Measurements from ENCODE around the gene UBA52. TPM values are rescaled to one million over a fixed set of nuclear protein-coding genes. Genes with fewer than 3 reads are reported as not detected.
"Not testable (repeated sequence)": the region's sequence is repeated elsewhere in the genome, so short reads cannot be mapped to it uniquely, and the experiment has no call there.

UBA52 gene
- total RNA-seq = 747 TPM

DNA sequence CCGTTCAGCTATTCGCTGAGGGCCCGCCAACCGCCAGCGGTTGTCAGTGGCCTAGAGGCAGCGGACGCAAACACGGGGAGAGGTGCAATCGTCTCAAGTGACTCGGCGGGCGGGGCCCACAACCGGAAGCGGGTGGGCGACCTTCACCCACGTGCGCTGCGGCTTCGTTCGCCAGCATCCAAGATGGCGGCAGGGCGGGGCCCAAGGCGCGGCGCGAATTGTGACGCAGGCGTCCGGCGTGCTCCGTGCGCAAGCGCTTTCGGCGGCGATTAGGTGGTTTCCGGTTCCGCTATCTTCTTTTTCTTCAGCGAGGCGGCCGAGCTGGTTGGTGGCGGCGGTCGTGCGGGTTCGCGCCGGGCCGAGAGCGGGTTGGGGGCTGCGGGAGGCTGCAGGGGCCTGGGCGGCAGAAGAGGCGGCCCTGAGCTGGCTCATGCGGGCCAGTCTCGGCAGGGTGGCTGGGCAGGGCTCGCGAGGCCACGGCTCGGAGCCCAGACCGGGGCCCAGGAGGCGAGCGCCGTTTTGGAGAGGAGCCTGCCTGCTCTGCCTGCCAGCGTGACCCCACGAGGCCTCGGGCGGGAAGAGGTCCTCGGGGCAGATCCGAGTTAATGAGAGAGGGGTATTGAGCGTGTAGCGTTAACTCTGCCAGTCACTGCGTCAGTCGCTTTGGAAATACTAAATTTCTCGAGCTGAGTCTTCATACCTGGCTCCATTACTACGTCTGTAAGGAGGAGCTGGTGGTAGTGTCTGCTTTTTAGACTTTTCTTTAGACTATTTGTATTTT, at the start of gene UBA52:
UBA52 (plus strand) TSS at position 294 of the 781 bp plus-strand sequence. CDS start 1,444 bp downstream, outside the sequence.
- Histone ChIP-seq H3K27ac (peak within 1 kb of the TSS; percentile 83), H3K36me3 (peaks cover 0 to 60% of the 10 kb centered on the region in 2 donors), H3K9me3 (no peaks in the 10 kb centered on the region), H3K4me1 (peaks cover 27% of the 10 kb centered on the region), H3K27me3 (no peaks in the 10 kb centered on the region), H3K4me3 (peak within 1 kb of the TSS; percentile 65 to 94)
- peak in 1 of 2 donors; percentile 99 for DNase-seq (ENCODE audit: extremely low spot score in 2 of 2)
- TF ChIP-seq, protein P1, sequence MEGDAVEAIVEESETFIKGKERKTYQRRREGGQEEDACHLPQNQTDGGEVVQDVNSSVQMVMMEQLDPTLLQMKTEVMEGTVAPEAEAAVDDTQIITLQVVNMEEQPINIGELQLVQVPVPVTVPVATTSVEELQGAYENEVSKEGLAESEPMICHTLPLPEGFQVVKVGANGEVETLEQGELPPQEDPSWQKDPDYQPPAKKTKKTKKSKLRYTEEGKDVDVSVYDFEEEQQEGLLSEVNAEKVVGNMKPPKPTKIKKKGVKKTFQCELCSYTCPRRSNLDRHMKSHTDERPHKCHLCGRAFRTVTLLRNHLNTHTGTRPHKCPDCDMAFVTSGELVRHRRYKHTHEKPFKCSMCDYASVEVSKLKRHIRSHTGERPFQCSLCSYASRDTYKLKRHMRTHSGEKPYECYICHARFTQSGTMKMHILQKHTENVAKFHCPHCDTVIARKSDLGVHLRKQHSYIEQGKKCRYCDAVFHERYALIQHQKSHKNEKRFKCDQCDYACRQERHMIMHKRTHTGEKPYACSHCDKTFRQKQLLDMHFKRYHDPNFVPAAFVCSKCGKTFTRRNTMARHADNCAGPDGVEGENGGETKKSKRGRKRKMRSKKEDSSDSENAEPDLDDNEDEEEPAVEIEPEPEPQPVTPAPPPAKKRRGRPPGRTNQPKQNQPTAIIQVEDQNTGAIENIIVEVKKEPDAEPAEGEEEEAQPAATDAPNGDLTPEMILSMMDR (IDR thresholded peaks at IDR 0.05) = no peak
- TF ChIP-seq POLR2A (IDR thresholded peaks at IDR 0.05) = peak in 1 of 2 donors; percentile 82
- TF ChIP-seq POLR2AphosphoS5 (IDR thresholded peaks at IDR 0.05; ENCODE audit: insufficient read depth in 1 of 2, low read depth in 1 of 2) = peak; percentile 94 to 99
- intact Hi-C loops (cut with DNase I) = no loop called here

DNA sequence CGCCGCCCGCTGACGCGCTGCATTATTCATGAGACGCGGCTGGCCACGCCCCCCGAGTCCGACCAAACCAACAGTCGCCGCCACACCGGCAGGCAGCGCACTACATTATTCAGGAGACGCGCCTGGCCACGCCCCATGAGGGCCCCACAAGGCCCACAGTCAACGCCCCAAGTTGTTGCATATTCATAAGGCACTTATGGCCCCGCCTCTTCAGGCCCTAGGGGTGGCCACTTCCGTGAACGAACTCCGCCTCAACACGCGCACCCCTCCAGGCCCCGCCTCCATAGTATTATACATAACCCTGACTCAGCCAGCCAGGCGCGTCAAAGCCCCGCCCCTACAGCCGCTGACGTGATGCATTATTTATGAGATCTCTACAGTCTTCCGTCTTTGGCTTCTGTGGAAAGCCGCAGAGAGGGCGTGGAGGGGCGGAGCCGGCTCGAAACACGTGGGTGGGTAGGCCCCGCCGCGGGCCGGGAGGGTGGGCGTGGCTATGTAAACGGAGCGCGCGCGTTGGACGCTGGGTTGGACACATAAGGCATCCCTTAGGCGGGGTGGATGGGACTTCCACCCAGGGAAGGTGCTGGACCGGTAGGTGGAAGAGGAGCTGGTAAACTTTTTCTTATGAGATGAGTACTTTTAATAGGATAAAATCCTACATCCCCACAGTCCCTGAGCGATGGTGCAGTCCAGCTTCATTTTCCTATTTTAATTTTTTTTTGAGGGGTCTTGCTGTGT, 49.4 kb upstream of the UBA52 start:
- TF ChIP-seq POLR2A (IDR thresholded peaks at IDR 0.05) = no peak
- peak; percentile 68 to 98 for TF ChIP-seq POLR2AphosphoS5 (IDR thresholded peaks at IDR 0.05; ENCODE audit: insufficient read depth in 1 of 2, low read depth in 1 of 2)
- peak overlapping the region; percentile 95 to 100 for H3K4me3 ChIP-seq
- no peaks in the 10 kb centered on the region for H3K36me3 ChIP-seq
- H3K27me3 ChIP-seq = no peaks in the 10 kb centered on the region
- DNase-seq (ENCODE audit: extremely low spot score in 2 of 2) = peak; percentile 100
- intact Hi-C loops (cut with DNase I) = loop anchor here (5.0 kb wide), 1 partner anchor 35 kb away; the partner anchor contains the start of gene KXD1
- peaks cover 35% of the 10 kb centered on the region for H3K4me1 ChIP-seq
- H3K9me3 ChIP-seq = no peaks in the 10 kb centered on the region
- peak overlapping the region; percentile 99 for H3K27ac ChIP-seq

GRCh38 chr19:18522862-18523440, 48.7 kb upstream of the UBA52 start:
- not testable (repeated sequence) for H3K9me3 ChIP-seq; H3K36me3 ChIP-seq; H3K27me3 ChIP-seq; DNase-seq (ENCODE audit: extremely low spot score in 2 of 2)
- H3K27ac ChIP-seq = peak overlapping the region; percentile 99
- intact Hi-C loops (cut with DNase I) = loop anchor here (5.0 kb wide), 1 partner anchor 34 kb away; the partner anchor contains the start of gene KXD1
- H3K4me3 ChIP-seq = peak overlapping the region in 1 of 2 donors; percentile 100
- H3K4me1 ChIP-seq = peaks cover 28% of the 10 kb centered on the region

DNA sequence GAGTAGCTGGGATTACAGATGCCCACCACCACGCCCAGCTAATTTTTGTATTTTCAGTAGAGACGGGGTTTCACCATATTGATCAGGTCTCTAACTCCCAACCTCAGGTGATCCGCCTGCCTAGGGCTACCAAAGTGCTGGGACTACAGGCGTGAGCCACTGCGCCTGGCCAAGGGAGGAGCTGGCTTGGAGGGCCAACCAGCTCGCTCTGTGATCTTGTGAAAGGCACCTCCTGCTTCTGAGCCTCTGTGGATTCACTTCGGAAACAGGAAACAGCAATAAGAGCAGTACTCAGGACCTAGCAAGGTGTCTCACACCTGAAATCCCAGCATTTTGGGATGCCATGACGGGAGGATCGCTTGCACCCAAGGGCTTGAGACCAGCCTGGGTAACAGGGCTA, 47.8 kb upstream of the UBA52 start:
- Histone ChIP-seq H3K27ac (no peak overlapping the region), H3K36me3 (no peaks in the 10 kb centered on the region), H3K9me3 (no peaks in the 10 kb centered on the region), H3K4me3 (no peak overlapping the region), H3K4me1 (peaks cover 19% of the 10 kb centered on the region), H3K27me3 (no peaks in the 10 kb centered on the region)
- intact Hi-C loops (cut with DNase I) = loop anchor here (5.0 kb wide), 1 partner anchor 33 kb away; the partner anchor contains the start of gene KXD1
- DNase-seq (ENCODE audit: extremely low spot score in 2 of 2) = no peak
- TF ChIP-seq, protein P1 (IDR thresholded peaks at IDR 0.05) = no peak
- TF ChIP-seq POLR2A (IDR thresholded peaks at IDR 0.05) (no peak), POLR2AphosphoS5 (IDR thresholded peaks at IDR 0.05; ENCODE audit: insufficient read depth in 1 of 2, low read depth in 1 of 2) (no peak)

GRCh38 chr19:18526316-18526715, 45.3 kb upstream of the UBA52 start:
- no peak overlapping the region for H3K27ac ChIP-seq
- H3K27me3 ChIP-seq = no peaks in the 10 kb centered on the region
- peaks cover 0 to 2% of the 10 kb centered on the region in 2 donors for H3K36me3 ChIP-seq
- H3K9me3 ChIP-seq = no peaks in the 10 kb centered on the region
- intact Hi-C loops (cut with DNase I) = no loop called here
- no peak overlapping the region for H3K4me3 ChIP-seq
- no peak for DNase-seq (ENCODE audit: extremely low spot score in 2 of 2)
- peaks cover 5% of the 10 kb centered on the region for H3K4me1 ChIP-seq
- TF ChIP-seq POLR2A (IDR thresholded peaks at IDR 0.05) (no peak), POLR2AphosphoS5 (IDR thresholded peaks at IDR 0.05; ENCODE audit: insufficient read depth in 1 of 2, low read depth in 1 of 2) (no peak)
- TF ChIP-seq, protein P1 (IDR thresholded peaks at IDR 0.05) = no peak
